NCI-H460 (cell line): ENCODE data around the gene RNU7-1. TPM values are rescaled to one million over a fixed set of nuclear protein-coding genes. Genes with fewer than 3 reads are reported as not detected.

Experiments
- DNase-seq: peaks from one replicate; pipeline ENCODE4 v3.0.0-alpha.2; 2016; ENCODE audit warnings: low read depth; ENCODE audit errors: extremely low read depth
- total RNA-seq: library from RNA; depleted of rRNA; stranded (reverse); fragments of >200 nt; shearing (Covaris generic); gene quantifications from 2 replicates; pipeline ENCODE4 v1.2.3, GENCODE V29; 2014

The RNU7-1 gene
- total RNA-seq, 1 experiment from 2014 or later: not detected

DNA sequence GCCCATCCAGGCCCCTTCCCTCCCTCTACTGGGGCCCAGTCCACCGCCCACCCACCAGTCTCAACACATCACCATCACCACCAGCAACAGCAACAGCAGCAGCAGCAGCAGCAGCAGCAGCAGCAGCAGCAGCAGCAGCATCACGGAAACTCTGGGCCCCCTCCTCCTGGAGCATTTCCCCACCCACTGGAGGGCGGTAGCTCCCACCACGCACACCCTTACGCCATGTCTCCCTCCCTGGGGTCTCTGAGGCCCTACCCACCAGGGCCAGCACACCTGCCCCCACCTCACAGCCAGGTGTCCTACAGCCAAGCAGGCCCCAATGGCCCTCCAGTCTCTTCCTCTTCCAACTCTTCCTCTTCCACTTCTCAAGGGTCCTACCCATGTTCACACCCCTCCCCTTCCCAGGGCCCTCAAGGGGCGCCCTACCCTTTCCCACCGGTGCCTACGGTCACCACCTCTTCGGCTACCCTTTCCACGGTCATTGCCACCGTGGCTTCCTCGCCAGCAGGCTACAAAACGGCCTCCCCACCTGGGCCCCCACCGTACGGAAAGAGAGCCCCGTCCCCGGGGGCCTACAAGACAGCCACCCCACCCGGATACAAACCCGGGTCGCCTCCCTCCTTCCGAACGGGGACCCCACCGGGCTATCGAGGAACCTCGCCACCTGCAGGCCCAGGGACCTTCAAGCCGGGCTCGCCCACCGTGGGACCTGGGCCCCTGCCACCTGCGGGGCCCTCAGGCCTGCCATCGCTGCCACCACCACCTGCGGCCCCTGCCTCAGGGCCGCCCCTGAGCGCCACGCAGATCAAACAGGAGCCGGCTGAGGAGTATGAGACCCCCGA lies 6.8 kb upstream of the RNU7-1 start:
- no peak for DNase-seq

DNA sequence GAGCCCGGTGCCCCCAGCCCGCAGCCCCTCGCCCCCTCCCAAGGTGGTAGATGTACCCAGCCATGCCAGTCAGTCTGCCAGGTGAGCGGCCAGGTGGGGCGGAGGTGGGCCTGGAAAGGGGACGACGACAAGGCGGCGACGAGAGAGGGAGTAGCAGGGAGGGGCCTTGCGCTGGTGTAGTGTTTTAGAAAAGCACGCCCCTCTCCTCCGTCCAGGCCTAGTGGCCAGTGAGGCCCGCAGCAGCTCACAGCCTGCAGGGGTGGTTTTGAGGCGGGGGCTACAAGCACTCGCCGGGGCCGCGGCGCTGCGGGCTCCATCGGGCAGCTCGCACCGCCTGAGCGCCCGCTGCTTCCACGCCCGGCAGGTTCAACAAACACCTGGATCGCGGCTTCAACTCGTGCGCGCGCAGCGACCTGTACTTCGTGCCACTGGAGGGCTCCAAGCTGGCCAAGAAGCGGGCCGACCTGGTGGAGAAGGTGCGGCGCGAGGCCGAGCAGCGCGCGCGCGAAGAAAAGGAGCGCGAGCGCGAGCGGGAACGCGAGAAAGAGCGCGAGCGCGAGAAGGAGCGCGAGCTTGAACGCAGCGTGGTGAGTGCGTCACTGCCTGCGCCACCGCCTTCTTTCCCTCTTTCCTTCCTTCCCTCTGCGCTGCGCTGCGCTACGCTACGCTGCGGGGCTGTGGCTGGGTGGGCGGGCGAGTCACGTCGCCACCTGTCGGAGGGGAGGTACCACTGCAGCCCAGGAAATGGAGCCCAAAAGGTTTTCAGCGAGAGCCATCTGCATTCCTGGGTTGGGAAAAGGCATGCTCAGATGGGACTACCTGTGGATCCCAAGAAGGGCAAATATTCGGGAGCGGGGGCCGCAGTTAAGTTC lies 5.9 kb upstream of the RNU7-1 start:
- peak; percentile 90 for DNase-seq

DNA sequence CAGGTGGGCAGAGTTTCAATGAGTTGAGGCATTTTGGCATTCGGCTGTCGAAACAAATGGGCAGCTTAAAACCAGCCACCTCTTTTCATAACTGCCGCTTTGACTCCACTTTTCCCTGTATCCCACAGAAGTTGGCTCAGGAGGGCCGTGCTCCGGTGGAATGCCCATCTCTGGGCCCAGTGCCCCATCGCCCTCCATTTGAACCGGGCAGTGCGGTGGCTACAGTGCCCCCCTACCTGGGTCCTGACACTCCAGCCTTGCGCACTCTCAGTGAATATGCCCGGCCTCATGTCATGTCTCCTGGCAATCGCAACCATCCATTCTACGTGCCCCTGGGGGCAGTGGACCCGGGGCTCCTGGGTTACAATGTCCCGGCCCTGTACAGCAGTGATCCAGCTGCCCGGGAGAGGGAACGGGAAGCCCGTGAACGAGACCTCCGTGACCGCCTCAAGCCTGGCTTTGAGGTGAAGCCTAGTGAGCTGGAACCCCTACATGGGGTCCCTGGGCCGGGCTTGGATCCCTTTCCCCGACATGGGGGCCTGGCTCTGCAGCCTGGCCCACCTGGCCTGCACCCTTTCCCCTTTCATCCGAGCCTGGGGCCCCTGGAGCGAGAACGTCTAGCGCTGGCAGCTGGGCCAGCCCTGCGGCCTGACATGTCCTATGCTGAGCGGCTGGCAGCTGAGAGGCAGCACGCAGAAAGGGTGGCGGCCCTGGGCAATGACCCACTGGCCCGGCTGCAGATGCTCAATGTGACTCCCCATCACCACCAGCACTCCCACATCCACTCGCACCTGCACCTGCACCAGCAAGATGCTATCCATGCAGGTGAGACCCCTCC lies 5.0 kb upstream of the RNU7-1 start:
- DNase-seq: no peak

DNA sequence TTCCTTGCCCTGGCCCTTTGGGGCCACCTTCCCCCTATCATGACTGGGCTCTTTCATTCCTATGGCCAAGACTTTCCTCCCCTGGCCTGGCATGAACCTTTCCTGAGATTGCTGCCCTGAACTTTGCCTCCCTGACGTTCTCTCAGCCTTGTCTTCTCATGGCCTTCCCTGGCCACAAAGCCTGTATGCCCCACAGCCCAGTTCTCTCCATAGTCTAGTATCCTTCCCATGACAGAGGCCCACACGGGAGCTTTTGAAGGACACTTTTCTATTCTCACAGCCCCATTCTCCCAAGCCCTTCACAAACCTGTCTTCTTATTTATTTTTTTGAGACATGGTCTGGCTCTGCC lies 4.5 kb upstream of the RNU7-1 start:
- DNase-seq: no peak

DNA sequence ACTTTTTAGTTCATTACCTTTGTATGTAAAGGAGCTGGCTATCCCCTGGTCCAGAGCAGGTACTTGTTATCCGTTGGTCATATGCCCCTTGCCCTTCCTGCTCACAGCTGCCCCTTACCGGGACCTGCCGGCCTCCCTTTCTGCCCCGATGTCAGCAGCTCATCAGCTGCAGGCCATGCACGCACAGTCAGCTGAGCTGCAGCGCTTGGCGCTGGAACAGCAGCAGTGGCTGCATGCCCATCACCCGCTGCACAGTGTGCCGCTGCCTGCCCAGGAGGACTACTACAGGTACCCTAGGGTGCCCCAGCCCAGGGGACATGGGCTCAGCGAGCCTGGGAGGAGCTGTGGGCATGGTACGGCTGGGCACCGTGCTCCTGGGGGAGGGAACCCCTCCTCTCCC lies 2.3 kb upstream of the RNU7-1 start:
- no peak for DNase-seq

DNA sequence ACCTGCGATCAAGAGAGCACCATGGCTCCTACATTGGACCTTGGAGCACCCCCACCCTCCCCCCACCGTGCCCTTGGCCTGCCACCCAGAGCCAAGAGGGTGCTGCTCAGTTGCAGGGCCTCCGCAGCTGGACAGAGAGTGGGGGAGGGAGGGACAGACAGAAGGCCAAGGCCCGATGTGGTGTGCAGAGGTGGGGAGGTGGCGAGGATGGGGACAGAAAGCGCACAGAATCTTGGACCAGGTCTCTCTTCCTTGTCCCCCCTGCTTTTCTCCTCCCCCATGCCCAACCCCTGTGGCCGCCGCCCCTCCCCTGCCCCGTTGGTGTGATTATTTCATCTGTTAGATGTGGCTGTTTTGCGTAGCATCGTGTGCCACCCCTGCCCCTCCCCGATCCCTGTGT lies 1.8 kb upstream of the RNU7-1 start:
- DNase-seq: no peak

DNA sequence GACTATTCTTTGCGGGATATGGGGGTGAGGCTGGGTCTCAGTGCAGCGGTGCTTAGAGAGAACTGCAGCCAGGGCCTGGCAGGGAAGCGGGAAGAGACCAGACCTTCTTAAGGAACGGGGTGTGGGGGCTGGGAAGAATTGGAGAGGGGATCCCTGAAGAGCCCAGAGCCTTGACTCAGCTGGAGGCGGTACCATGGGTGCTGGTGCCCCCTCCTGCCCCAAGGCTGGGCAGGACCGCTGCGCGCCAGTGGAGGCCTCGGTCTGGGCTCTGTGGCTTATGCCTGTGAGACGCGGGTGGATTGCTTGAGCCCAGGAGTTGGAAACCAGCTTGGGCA lies 1.3 kb upstream of the RNU7-1 start:
- DNase-seq: no peak

DNA sequence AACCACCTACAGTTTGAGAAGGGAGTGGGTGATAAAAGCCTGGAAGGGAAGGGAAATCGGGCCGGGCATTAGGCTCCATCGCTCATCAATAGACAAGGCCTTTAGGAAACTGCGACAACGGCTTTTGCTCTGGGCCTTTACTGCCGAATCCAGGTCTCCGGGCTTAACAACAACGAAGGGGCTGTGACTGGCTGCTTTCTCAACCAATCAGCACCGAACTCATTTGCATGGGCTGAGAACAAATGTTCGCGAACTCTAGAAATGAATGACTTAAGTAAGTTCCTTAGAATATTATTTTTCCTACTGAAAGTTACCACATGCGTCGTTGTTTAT lies 261 bp upstream of the RNU7-1 start:
- peak; percentile 85 for DNase-seq

DNA sequence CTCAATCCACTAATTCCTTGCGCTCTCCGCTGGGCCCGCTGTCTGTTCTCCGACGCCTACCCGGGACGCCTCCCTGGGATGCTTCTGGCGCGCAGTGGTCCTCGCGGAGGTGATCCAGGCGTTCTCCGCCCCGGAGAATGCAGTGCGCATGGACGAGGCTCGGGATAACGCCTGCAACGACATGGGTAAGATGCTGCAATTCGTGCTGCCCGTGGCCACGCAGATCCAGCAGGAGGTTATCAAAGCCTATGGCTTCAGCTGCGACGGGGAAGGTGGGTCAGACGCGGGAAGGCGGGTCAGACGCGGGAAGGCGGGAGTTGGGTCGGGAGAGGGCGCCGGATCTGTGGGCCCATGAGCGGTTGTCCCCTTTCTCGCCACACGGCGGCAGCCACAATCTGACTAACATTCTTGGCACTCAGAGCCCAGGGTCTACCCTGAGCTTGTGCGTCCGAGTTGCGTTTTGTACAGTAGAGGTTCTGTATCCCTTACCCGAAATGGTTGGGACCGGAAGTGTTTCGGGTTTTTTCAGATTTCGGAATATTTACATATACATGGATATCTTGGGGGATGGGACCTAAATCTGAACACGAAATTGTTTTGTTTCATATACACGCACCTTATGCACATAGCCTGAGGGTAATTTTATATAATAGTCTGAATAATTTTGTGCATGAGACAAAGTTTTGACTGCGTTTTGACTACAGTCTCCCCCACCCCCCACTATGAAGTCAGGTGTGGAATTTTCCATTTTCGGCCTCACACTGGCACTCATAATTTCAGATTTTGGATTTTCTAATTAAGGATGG lies 968 bp downstream of the RNU7-1 start:
- peak; percentile 88 for DNase-seq

DNA sequence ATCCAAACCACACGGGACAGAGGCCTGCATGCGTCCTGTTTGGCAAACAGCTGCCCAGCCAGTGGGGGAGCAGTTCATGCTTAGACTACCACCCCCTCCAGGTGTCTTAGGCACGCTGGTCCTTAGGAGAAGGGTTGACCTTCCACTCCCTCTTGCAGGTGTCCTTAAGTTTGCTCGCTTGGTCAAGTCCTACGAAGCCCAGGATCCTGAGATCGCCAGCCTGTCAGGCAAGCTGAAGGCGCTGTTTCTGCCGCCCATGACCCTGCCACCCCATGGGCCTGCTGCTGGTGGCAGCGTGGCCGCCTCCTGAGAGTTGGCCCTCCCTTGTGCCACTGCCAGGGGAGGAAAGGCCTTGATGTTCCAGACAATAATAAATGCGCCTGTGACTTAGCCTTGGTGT lies 2.0 kb downstream of the RNU7-1 start:
- DNase-seq: no peak

DNA sequence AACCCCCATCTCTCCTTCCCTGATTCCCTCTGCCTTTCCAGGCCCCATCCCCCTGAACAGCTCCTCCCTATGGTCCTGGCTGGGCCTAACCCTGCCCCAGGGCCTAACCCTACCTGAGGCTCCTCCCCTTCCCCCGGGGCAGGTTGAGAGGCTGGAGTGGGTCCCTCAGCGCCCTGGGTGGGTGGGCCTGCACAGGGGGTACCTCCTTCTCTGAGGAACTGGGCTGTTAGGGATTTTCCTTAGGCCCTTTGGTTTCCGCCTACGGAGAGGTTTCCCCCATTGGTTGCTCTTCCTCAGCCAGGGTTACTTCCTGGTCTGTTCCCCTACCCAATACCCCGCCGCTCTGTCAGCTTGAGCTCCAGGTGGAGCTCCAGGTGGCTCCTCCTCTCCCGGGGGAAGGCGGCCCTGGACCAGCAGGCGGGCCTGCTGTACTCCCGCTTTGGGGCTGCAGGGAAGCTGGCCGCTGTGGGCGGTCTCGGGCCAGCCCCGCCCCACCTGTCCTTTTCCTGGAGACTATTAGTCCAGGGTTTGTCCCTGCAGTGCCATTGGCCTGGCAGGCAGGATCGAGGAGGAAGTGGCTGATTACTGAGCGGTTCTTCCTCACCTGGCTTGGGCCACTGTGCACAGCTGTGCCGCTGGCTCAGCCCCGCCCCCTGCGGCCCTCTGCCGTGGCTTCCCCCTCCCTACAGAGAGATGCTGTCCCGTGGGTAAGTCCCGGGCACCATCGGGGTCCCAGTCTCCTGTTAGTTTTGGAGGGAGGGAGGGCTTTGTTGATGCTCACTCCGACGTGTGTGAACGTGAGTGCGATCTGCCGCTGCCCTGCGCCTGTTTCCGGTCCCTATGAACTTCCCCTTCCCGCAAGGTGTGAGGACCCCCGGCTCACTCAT lies 2.7 kb downstream of the RNU7-1 start:
- DNase-seq: peak; percentile 55

DNA sequence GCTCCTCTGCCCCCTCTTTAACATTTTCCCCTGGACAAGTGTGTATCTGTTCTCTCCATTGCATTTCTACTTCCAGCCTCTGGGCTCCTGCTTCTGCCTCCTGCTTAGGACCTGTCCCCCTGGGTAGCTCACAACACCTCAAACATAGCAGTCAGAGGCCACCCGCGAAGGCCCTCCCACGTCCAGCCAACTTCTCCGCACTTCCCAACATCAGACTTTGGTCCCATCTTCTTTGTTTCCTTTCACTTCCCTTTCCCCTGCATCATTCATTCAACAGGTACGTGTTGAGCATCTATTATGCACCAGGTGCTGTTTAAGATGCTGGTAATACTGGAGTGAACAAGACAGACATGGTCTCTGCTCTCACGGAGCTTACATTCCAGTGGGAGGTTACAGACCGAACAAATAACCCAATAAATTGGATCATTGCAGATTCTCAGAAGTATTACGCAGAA lies 3.3 kb downstream of the RNU7-1 start:
- DNase-seq: no peak

DNA sequence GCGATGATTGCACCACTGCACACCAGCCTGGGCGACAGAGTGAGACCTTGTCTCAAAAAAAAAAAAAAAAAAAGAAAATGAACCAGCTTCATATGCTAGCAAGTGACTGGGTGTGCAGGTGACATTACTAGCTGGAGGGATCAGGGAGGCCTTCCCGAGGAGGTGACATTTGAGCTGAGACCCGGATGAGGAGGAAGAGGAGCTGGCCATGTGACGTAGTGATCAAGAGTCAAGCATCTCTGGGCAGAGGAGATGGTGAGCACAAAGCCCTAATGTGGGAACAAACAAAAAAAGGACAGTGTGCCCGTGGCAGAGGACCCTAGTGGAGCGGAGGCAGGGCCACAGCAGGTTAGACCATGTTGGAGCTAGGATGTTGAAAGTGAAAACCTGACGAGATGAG lies 4.0 kb downstream of the RNU7-1 start:
- DNase-seq: no peak

DNA sequence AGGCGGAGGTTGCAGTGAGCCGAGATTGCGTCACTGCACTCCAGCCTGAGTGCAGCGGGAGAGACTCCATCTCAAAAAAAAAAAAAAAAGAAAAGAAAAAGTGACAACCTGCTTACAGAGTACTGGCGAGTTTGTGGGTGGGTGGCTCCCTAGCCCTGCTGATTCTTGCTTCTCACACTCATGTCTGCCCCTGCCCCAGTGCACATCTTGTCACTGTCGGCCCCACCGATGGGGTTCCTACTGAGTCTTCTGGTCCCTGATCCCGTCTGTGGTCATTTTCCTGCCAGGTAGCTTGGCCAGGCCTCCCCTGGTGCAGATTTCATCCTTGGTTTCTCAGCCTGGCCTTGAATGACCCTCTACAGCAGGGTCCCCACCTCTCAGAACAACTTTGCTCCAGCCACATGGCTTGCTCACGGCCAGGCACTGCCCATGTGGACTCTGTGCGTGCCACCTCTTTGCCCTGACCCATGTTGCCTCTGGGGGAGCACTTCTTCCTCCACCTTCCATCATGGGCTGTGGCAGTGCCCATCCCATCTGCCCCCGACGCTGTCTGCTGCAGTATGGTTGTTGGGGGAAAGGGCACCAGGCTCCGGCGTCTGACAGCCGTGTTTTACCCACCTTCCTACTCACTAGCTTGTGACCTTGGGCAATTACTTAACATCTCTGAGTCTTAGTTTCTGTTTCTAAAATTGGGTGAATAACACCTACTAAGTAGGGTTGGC lies 5.4 kb downstream of the RNU7-1 start:
- no peak for DNase-seq

DNA sequence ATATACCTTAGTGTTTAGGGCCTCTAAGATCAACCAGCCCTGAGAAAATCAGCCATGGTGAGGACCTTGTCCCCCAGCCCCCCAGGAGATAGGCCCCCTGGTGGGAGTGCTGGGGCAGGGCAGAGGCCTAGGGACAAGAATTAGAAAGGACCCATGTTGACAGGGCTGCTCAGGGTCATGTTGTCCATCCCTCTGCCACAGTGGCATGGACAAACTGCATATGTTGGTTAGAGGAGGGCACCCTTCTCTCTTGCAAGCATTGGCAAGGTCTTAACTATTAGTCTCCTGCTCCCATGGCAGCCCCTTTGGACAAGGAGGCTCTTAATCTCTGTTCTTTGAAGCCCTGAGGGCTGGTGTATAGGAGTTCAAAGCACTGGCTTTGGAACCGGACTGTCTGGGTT lies 6.8 kb downstream of the RNU7-1 start:
- DNase-seq: no peak

DNA sequence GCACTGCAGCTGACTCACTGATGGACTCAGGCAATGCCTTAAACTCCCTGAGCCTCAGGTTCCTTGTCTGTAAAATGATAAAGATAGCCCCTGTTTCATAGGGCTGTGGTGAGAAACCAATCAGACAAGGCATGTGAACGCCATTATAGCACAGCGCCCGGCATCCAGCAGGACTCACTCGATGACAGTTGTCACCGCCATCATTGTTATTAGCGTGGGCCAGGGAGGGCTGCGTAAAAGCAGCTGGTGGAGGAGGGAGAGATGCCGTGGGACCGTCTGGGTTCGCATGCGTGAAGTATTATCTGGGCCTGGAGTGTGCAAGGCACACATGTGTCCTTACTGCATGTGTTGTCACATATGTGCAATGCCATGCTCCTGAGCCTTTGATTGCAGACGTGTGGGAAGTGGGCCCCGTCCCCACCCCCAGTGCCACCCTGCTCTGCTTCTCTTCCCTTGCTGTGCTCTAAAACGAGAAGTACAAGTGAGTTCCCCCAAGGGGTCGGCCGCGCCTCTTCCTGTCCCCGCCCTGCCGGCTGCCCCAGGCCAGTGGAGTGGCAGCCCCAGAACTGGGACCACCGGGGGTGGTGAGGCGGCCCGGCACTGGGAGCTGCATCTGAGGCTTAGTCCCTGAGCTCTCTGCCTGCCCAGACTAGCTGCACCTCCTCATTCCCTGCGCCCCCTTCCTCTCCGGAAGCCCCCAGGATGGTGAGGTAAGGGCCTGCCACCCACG lies 7.4 kb downstream of the RNU7-1 start, which contains the start of gene PTPN6:
PTPN6 (plus strand) TSS at position 546 of the 730 bp plus-strand sequence; CDS start at position 703, 157 bp downstream.
- no peak for DNase-seq

DNA sequence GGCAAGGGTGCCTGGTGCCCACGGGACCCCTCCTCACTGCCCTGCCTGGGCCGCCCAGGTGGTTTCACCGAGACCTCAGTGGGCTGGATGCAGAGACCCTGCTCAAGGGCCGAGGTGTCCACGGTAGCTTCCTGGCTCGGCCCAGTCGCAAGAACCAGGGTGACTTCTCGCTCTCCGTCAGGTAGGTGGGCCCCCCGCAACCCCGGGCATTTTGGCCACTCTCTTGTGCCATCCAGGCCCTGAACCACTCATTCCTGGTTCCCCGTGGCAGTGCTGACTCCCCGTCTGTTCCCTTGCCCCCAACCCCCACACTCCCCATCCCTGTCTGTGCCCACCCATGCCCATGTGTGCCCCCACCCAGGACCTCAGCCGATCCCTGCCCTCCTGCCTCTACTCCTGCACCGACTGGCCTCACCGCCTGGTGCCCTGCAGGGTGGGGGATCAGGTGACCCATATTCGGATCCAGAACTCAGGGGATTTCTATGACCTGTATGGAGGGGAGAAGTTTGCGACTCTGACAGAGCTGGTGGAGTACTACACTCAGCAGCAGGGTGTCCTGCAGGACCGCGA lies 8.0 kb downstream of the RNU7-1 start:
- DNase-seq: no peak
